ENCODE results near the gene P2RY10.
"Not testable (repeated sequence)": the region's sequence is repeated elsewhere in the genome, so short reads cannot be mapped to it uniquely, and the experiment has no call there.

P2RY10 gene

GRCh38 chrX:78957049-78957767, 12.0 kb downstream of the P2RY10 start:
- H3K9me3 ChIP-seq (ENCODE audit: control insufficient read depth, low read length): no peaks in the 10 kb centered on the region
- peaks cover 8% of the 10 kb centered on the region for H3K36me3 ChIP-seq (ENCODE audit: control insufficient read depth, insufficient read depth, low read length)
- peak overlapping the region; percentile 17 for H3K27ac ChIP-seq (ENCODE audit: insufficient read depth, low read length, poor library complexity, severe bottlenecking)
- no peak for DNase-seq
- H3K4me3 ChIP-seq (ENCODE audit: insufficient read depth, low read depth, low read length, poor library complexity, severe bottlenecking): no peak overlapping the region
- H3K27me3 ChIP-seq (replicated peaks; ENCODE audit: control insufficient read depth, insufficient read depth, low read length, poor library complexity, severe bottlenecking): no peaks in the 10 kb centered on the region
- H3K4me1 ChIP-seq (ENCODE audit: control insufficient read depth, insufficient read depth, low read length, poor library complexity, severe bottlenecking): peaks cover 10% of the 10 kb centered on the region

GRCh38 chrX:78957768-78958130, 12.6 kb downstream of the P2RY10 start:
- Histone ChIP-seq H3K9me3 (ENCODE audit: control insufficient read depth, low read length) (no peaks in the 10 kb centered on the region), H3K27me3 (replicated peaks; ENCODE audit: control insufficient read depth, insufficient read depth, low read length, poor library complexity, severe bottlenecking) (no peaks in the 10 kb centered on the region), H3K4me1 (ENCODE audit: control insufficient read depth, insufficient read depth, low read length, poor library complexity, severe bottlenecking) (peaks cover 10% of the 10 kb centered on the region), H3K36me3 (ENCODE audit: control insufficient read depth, insufficient read depth, low read length) (peaks cover 7% of the 10 kb centered on the region), H3K4me3 (ENCODE audit: insufficient read depth, low read depth, low read length, poor library complexity, severe bottlenecking) (no peak overlapping the region), H3K27ac (ENCODE audit: insufficient read depth, low read length, poor library complexity, severe bottlenecking) (no peak overlapping the region)
- DNase-seq: no peak

DNA sequence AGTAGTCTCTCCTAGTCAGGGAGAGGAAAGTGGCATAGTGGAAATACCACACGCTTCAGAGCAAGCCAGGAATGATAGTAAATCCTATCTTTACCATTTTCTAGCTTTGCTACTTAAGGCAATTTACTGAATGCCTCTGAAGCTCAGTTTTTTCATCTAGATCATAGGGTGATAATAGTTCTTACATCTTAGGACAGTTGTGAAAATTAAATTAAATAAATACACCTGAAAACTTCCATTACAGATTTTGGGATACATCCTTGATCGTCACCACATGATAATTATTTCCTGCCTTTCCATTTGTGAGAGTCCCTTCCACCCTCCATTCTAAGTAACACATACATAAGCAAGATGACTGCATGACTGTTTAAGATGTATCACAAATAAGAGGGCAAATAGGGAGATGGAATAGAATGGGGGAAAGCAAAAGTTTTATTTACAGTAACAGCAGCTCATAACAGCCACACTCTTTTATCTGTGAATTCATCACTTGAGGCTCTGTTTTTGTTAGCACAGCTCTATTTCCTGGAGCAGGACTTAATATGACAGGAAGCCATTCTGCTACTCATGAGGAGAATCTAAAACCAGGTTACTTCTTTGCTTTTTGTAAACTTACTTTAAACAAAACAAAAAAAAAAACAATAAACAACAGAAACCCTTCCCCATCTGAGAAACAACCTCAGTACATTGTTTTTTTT, 13.4 kb downstream of the P2RY10 start:
- no peak for DNase-seq
- Histone ChIP-seq H3K27ac (ENCODE audit: insufficient read depth, low read length, poor library complexity, severe bottlenecking) (peak overlapping the region; percentile 8), H3K27me3 (replicated peaks; ENCODE audit: control insufficient read depth, insufficient read depth, low read length, poor library complexity, severe bottlenecking) (no peaks in the 10 kb centered on the region), H3K36me3 (ENCODE audit: control insufficient read depth, insufficient read depth, low read length) (peaks cover 7% of the 10 kb centered on the region), H3K4me1 (ENCODE audit: control insufficient read depth, insufficient read depth, low read length, poor library complexity, severe bottlenecking) (peaks cover 10% of the 10 kb centered on the region), H3K9me3 (ENCODE audit: control insufficient read depth, low read length) (no peaks in the 10 kb centered on the region), H3K4me3 (ENCODE audit: insufficient read depth, low read depth, low read length, poor library complexity, severe bottlenecking) (no peak overlapping the region)

DNA sequence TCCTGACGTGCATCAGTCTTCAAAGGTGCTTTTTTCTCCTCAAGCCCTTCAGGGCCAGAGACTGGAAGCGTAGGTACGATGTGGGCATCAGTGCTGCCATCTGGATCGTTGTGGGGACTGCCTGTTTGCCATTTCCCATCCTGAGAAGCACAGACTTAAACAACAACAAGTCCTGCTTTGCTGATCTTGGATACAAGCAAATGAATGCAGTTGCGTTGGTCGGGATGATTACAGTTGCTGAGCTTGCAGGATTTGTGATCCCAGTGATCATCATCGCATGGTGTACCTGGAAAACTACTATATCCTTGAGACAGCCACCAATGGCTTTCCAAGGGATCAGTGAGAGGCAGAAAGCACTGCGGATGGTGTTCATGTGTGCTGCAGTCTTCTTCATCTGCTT, 15.7 kb downstream of the P2RY10 start:
- Histone ChIP-seq H3K4me3 (ENCODE audit: insufficient read depth, low read depth, low read length, poor library complexity, severe bottlenecking) (no peak overlapping the region), H3K27me3 (replicated peaks; ENCODE audit: control insufficient read depth, insufficient read depth, low read length, poor library complexity, severe bottlenecking) (no peaks in the 10 kb centered on the region)

GRCh38 chrX:78964598-78964997, 19.4 kb downstream of the P2RY10 start:
- Histone ChIP-seq H3K27ac (ENCODE audit: insufficient read depth, low read length, poor library complexity, severe bottlenecking) (no peak overlapping the region), H3K36me3 (ENCODE audit: control insufficient read depth, insufficient read depth, low read length) (peaks cover 7% of the 10 kb centered on the region), H3K4me3 (ENCODE audit: insufficient read depth, low read depth, low read length, poor library complexity, severe bottlenecking) (no peak overlapping the region), H3K4me1 (ENCODE audit: control insufficient read depth, insufficient read depth, low read length, poor library complexity, severe bottlenecking) (no peaks in the 10 kb centered on the region), H3K27me3 (replicated peaks; ENCODE audit: control insufficient read depth, insufficient read depth, low read length, poor library complexity, severe bottlenecking) (no peaks in the 10 kb centered on the region), H3K9me3 (ENCODE audit: control insufficient read depth, low read length) (no peaks in the 10 kb centered on the region)
- DNase-seq: no peak

More for the DNA sequence above, 15.7 kb downstream of the P2RY10 start:
- H3K9me3 ChIP-seq (ENCODE audit: control insufficient read depth, low read length): no peaks in the 10 kb centered on the region
- no peak for DNase-seq
- H3K36me3 ChIP-seq (ENCODE audit: control insufficient read depth, insufficient read depth, low read length): peaks cover 7% of the 10 kb centered on the region
- H3K27ac ChIP-seq (ENCODE audit: insufficient read depth, low read length, poor library complexity, severe bottlenecking): no peak overlapping the region
- H3K4me1 ChIP-seq (ENCODE audit: control insufficient read depth, insufficient read depth, low read length, poor library complexity, severe bottlenecking): peaks cover 8% of the 10 kb centered on the region

- Histone ChIP-seq H3K9me3 (ENCODE audit: control insufficient read depth, low read length) (no peaks in the 10 kb centered on the region), H3K4me1 (ENCODE audit: control insufficient read depth, insufficient read depth, low read length, poor library complexity, severe bottlenecking) (no peaks in the 10 kb centered on the region), H3K36me3 (ENCODE audit: control insufficient read depth, insufficient read depth, low read length) (no peaks in the 10 kb centered on the region), H3K27me3 (replicated peaks; ENCODE audit: control insufficient read depth, insufficient read depth, low read length, poor library complexity, severe bottlenecking) (no peaks in the 10 kb centered on the region), H3K4me3 (ENCODE audit: insufficient read depth, low read depth, low read length, poor library complexity, severe bottlenecking) (no peak overlapping the region), H3K27ac (ENCODE audit: insufficient read depth, low read length, poor library complexity, severe bottlenecking) (no peak overlapping the region)
- DNase-seq: no peak
These were observed 34.7 kb downstream of the P2RY10 start for GRCh38 chrX:78979789-78980464.

DNA sequence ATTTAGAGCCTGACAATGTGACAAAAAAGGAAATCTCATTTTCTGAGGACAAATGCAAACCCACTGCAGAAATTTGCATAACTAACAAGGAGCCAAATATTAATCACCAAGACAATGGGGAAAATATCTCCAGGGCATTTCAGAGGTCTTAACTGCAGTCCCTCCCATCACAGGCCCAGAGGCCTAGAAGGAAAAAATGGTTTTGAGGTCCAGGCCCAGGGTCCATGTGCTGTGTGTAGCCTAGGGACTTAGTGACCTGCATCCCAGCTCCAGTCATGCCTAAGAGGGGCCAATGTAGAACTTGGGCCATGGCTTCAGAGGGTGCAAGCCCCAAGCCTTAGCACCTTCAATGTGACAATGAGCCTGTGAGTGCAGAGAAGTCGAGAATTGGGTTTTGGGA, 44.2 kb downstream of the P2RY10 start:
- Histone ChIP-seq H3K4me1 (ENCODE audit: control insufficient read depth, insufficient read depth, low read length, poor library complexity, severe bottlenecking) (no peaks in the 10 kb centered on the region), H3K27me3 (replicated peaks; ENCODE audit: control insufficient read depth, insufficient read depth, low read length, poor library complexity, severe bottlenecking) (no peaks in the 10 kb centered on the region), H3K27ac (ENCODE audit: insufficient read depth, low read length, poor library complexity, severe bottlenecking) (no peak overlapping the region), H3K9me3 (ENCODE audit: control insufficient read depth, low read length) (no peaks in the 10 kb centered on the region), H3K4me3 (ENCODE audit: insufficient read depth, low read depth, low read length, poor library complexity, severe bottlenecking) (no peak overlapping the region), H3K36me3 (ENCODE audit: control insufficient read depth, insufficient read depth, low read length) (no peaks in the 10 kb centered on the region)
- DNase-seq: no peak

DNA sequence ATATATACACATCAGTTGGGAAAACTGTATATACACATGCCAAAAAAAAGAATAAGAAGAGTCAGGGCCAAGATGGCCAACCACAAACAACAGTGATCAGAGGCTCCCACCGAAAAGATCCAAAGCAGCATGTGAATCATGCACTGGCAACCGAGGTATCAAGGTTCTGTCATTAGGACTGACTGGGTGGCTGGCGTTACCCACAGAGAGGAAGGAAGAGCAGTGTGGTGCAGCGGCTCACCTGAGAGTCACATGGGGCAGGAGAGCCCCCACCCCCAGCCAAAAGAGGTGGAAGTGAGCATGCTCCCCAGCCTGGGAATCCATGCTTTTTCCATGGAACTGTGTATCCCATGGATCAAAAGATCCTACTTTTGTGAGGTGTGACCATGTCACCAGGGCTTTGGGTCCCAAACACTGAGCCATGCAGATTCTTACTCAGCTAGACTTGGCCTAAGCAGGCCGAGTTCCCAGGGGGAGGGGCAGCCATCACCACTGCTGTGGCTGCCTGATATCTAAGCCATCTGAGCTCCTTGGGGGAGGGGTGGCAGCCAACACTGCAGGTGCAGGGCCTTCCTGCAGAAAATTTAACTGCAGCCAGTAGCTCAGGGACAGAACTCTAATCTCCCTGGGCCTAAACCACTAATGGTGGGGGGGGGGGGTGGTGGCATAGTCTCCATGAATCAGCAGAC, 52.8 kb downstream of the P2RY10 start:
- no peak overlapping the region for H3K27ac ChIP-seq (ENCODE audit: insufficient read depth, low read length, poor library complexity, severe bottlenecking)
- no peaks in the 10 kb centered on the region for H3K4me1 ChIP-seq (ENCODE audit: control insufficient read depth, insufficient read depth, low read length, poor library complexity, severe bottlenecking)
- H3K36me3 ChIP-seq (ENCODE audit: control insufficient read depth, insufficient read depth, low read length): no peaks in the 10 kb centered on the region
- no peak overlapping the region for H3K4me3 ChIP-seq (ENCODE audit: insufficient read depth, low read depth, low read length, poor library complexity, severe bottlenecking)
- H3K27me3 ChIP-seq (replicated peaks; ENCODE audit: control insufficient read depth, insufficient read depth, low read length, poor library complexity, severe bottlenecking): no peaks in the 10 kb centered on the region
- H3K9me3 ChIP-seq (ENCODE audit: control insufficient read depth, low read length): no peaks in the 10 kb centered on the region
- DNase-seq: peak in 2 of 3 donors; percentile 0 to 10

DNA sequence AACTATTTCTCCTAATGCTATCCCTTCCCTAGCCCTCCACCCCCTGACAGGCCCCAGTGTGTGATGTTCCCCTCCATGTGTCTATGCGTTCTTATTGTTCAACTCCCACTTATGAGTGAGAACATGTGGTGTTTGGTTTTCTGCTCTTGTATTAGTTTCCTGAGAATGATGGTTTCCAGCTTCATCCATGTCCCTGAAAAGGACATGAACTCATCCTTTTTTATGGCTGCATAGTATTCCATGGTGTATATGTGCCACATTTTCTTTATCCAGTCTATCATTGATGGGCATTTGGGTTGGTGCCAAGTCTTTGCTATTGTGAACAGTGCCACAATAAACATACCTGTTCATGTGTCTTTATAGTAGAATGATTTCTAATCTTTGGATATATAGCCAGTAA, 62.3 kb downstream of the P2RY10 start:
- H3K27ac ChIP-seq (ENCODE audit: insufficient read depth, low read length, poor library complexity, severe bottlenecking); DNase-seq; H3K36me3 ChIP-seq (ENCODE audit: control insufficient read depth, insufficient read depth, low read length); H3K27me3 ChIP-seq (replicated peaks; ENCODE audit: control insufficient read depth, insufficient read depth, low read length, poor library complexity, severe bottlenecking); H3K4me3 ChIP-seq (ENCODE audit: insufficient read depth, low read depth, low read length, poor library complexity, severe bottlenecking); H3K9me3 ChIP-seq (ENCODE audit: control insufficient read depth, low read length); H3K4me1 ChIP-seq (ENCODE audit: control insufficient read depth, insufficient read depth, low read length, poor library complexity, severe bottlenecking): not testable (repeated sequence)
